NT2/D1 (cell line): ENCODE data around the gene CADPS2.

Experiments
- SUZ12 ChIP-seq: IDR thresholded peaks from 2 replicates; pipeline ENCODE4 v1.6.1; 2011; ENCODE audit not compliant: insufficient read length, insufficient read depth; ENCODE audit errors: extremely low read depth
- YY1 ChIP-seq: IDR thresholded peaks from 2 replicates; pipeline ENCODE4 v1.6.1; 2011; ENCODE audit not compliant: insufficient read length, insufficient read depth

GRCh38 chr7:122552769-122553168 lies 333.5 kb downstream of the CADPS2 start:
- TF ChIP-seq SUZ12 (no peak), YY1 (no peak)
